Measurements from ENCODE around the gene EMP3. TPM values are rescaled to one million over a fixed set of nuclear protein-coding genes. Genes with fewer than 3 reads are reported as not detected.
"Not testable (repeated sequence)": the region's sequence is repeated elsewhere in the genome, so short reads cannot be mapped to it uniquely, and the experiment has no call there.

Gene EMP3, protein sequence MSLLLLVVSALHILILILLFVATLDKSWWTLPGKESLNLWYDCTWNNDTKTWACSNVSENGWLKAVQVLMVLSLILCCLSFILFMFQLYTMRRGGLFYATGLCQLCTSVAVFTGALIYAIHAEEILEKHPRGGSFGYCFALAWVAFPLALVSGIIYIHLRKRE
- 143 TPM for polyA plus RNA-seq (ENCODE audit: insufficient read length)

DNA sequence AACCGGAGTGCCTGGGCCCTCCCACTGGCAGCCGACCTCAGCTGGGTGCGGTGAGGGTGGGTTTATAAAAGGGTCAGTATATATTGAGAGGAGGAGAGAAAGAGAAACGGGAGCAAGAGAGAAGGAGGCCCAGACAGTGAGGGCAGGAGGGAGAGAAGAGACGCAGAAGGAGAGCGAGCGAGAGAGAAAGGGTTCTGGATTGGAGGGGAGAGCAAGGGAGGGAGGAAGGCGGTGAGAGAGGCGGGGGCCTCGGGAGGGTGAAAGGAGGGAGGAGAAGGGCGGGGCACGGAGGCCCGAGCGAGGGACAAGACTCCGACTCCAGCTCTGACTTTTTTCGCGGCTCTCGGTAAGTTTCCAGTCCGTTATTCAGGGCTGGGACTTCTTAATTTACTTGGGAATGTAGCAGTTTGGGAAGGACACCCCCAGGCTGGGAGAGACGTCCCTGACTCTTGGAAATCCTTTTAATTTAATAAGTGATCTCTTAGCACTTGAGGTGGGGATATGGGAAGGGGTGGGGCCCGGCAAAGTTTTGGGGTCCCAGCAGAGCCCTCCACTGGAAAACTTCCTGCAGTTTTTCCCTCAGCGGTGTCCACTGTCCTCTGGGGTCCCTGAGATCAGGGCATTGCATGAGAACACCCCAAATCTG lies at the start of gene EMP3:
TSS of gene EMP3 (plus strand) at position 288 of the 646 bp plus-strand sequence. CDS start 1,293 bp downstream, outside the sequence.
- peak; percentile 83 for DNase-seq (ENCODE audit: low read depth)

DNA sequence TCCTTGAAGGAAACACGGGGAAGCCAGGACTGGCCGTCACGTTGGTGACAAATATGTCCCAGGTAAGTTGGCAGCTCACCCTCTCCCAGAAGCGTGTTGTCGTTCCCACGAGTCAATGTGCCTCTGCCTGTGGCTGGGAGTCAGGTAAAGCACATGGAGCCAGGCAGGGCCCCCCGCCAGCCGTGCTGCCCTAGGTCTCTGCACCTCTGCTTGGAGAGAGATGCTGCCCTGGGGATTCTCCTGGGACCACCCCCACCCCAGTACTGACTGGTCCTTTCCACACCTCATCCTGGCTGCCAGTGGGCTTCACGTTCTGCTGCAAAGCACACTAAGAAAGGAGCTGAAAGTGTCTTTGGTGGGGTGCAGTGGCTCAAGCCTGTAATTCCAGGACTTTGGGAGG lies 45.6 kb upstream of the EMP3 start:
- DNase-seq (ENCODE audit: low read depth), result no peak

DNA sequence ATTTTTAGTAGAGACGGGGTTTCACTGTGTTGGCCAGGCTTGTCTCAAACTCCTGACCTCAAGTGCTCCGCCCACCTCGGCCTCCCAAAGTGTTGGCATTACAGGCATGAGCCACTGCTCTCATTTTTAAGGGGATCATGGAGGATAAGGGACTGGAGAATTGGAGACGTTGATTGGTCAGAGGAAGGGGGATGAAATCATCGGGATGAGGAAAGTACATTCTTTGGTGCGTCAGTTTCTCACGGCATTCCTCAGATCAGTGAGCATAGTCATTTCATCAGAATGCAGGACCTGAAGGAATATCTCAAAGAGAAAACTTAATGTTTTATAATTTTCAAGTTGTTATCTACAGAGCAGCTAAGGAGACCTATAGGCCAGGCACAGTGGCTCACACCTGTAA lies 41.4 kb upstream of the EMP3 start:
- no peak for DNase-seq (ENCODE audit: low read depth)

DNA sequence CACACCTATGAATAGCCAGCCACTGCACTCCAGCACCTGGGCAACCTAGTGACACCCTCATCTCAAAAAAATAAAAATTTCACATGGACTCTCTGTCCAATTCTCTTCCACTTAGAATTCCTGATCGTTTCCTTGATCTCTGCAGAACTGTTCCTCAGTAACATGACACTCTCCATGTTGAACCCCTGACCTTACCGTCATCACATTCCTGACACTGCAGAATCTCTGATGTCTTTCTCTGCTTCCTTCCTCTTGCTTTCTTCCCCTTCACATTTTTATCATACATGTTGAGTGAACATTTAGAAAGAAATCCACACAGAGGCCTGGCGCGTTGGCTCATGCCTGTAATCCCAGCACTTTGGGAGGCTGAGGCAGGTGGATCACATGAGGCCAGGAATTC lies 40.5 kb upstream of the EMP3 start:
- no peak for DNase-seq (ENCODE audit: low read depth)

DNA sequence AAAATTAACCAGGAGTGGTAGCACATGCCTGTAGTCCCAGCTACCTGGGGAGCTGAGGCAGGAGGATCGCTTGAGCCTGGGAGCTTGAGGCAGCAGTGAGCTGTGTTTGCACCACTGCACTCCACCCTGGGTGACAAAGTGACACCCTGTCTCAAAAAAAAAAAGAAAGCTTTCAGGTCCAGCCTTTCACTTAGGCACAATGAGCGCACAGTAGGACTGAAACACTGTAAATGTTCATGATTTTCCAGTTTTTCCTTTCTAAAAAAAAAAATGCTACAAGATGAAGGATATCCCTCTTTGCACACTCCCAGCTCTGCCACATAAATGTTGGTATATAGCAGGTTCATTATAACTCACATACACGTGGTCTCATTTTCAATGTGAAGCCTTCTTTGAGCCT lies 37.6 kb upstream of the EMP3 start:
- DNase-seq (ENCODE audit: low read depth), result no peak

DNA sequence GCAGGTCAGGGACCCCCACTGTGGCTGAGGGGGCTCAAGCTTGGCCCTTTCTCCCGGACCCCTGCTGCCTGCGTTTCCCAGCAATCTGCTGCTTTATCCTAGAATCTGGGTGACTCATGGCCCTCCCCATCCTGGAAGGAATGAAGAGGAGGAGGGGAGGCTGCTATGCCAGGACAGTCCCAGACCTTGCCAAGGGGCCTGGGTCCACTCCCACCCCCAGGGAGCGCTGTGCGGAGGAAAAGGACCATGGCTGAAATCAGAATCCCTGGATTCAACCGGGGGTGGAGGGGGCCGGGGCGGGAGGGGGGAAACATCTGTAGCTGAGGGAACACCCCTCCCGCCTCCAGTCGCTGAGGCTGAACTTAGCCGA lies 35.0 kb upstream of the EMP3 start:
- no peak for DNase-seq (ENCODE audit: low read depth)

DNA sequence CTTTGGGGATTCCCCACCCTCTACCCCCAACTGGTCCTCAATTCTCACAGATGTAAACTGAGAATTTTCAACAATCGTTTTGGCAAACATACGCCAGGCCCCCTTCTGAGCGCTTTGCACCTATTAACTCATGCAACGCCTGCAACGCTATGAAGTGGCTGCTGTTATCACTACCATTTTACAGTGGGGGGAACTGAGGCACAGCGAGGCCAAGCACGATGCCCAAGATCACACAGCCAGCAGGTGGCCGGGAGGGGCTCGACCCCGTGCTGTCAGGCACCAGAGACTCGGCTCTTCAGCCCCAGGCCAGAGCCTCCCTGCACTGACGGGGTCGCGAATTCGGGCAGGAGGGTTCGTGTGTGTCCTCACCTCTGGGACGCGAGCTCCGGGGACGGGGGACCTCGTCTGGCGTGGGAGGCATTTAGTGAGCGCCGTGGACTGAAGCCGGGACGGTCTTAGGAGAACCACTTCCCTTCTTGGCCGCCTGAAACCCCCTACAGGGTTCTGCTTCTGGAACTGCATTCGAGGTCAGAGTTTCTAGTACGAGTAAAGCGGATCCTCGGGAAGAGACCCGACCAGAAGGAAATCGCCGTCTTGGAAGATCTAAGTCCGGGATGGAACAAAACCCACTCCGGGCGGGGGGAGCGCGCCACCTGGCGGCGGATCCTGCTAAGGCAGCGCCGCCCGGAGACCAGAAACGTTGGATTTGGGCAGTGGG lies 34.4 kb upstream of the EMP3 start:
- no peak for DNase-seq (ENCODE audit: low read depth)

DNA sequence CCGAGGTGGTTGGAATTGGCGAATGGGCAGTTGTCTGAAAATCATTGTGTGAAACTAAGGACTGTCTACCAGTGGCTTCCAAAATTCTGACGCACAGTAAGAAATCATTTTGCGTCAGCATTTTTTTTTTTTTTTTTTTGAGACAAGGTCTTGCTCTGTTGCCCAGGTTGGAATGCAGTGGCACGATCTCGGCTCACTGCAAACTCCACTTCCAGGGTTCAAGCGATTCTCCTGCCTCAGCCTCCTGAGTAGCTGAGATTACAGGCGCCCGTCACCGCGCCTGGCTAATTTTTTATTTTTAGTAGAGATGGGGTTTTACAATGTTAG lies 33.9 kb upstream of the EMP3 start:
- not testable (repeated sequence) for DNase-seq (ENCODE audit: low read depth)

DNA sequence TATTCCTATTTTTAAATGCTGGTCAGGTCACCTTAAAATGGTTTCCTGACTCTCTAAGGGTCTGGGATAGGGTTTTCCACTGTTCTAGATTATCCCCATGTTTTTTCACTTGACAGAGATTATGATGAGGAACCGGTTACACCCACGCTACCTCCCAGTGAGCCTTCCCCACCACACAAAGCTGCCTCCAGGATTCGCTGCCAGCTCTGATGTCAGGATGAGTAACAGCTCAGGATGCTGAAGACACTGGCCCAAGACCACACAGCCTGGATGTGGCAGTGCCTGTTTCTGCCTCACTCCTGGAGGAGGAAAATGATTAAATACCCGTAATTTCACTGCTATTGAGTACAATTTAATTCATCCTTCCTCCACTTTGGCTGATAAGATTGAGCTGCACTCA lies 32.6 kb upstream of the EMP3 start:
- DNase-seq (ENCODE audit: low read depth), result no peak

DNA sequence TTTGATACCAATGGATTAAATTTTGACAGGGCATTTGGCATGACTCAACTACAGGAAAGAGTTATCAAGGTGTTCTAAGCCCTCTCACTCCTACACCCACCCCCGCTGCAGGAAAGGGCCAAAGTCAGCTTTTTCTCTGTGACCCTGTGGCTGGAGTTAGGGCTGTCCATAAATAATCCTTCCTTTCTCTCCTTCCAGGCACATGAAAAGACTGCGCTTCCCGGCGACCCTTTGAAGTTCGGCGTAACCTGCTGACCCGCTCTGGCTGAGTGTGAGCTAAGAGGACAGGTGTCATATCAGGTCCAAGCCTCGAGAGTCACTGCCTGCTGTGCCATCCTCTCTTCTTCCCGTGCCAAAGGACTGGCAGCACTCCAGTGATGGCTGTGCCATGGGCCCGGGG lies 29.9 kb upstream of the EMP3 start:
- no peak for DNase-seq (ENCODE audit: low read depth)

DNA sequence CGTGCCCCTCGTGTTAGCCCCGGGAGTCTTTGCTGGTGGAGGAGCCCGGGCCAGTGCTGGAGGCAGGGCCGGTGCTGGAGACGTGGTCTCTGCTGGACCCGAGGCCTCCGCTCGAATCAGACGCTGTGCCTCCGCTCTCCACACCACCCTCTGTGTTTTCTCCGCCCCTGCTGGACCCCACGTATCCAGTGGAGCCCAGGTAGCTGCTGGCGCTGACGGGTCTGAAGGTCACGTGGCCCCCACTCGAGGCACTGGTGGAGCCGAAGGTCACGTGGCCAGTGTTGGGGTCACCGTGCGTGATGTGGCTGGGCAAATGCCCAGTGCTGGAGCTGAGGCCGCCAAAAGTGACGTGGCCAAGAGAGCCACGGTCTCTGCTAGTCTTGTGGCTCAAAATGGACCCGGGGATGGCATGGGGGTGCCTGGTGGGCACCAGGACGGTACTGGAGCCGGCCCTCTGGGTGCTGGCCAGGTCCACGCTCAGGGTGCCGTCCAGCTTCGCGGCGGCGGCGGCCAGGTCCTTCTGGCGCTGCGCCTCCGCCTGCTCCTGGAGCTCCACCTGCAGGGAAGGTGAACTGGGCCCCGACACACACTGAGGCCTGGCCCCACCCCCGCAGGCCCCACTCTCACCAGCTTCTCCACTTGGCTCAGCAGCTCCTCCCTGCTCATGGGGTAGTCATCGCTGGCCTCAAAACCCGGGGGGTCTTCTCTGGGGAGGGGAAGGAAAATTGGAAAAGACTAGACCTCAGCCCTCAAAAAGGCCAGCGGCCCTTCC lies 28.2 kb upstream of the EMP3 start:
- no peak for DNase-seq (ENCODE audit: low read depth)

DNA sequence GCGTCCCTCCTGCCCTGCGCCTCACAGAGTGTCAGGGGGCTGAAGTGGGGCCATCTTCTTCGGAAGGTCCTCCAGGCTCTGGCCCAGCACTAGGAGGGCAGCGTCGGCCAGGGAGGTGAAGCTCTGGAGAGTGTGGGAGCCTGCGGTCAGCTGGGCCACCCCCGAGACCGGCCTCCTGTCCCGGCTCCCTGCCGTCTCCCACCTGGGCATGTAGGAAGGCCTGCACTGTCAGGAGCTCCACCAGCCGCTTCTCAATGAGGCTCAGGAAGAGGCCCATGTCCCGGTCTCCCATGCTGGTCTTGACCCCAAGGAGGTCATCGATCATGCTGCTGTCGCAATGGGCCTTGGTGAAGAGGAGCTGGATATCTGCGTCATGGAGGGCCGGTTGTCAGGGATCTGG lies 27.4 kb upstream of the EMP3 start:
- DNase-seq (ENCODE audit: low read depth), result no peak

DNA sequence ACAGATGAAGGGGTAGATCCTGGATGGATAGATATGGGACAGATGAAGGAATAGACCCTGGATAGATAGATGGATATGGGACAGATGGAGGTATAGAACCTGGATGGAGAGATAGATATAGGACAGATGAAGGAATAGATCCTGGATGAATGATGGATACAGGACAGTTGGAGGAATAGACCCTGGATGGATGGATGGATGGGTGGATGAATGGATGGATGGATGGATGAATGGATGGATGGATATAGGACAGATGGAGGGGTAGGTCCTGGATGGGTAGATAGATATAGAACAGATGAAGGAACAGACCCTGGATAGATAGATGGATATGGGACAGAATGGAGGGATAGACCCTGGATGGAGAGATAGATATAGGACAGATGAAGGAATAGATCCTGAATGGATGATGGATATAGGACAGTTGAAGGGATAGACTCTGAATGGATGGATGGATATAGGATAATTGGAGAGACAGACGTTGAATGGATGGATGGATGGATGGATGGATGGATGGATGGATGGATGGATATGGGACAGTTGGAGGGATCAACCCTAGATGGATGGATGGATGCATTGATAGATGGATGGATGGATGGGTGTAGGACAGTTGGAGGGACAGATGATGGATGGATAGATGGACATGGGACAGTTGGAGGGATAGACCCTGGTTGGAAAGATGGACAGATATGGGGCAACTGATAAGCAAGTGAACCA lies 23.3 kb upstream of the EMP3 start:
- no peak for DNase-seq (ENCODE audit: low read depth)

DNA sequence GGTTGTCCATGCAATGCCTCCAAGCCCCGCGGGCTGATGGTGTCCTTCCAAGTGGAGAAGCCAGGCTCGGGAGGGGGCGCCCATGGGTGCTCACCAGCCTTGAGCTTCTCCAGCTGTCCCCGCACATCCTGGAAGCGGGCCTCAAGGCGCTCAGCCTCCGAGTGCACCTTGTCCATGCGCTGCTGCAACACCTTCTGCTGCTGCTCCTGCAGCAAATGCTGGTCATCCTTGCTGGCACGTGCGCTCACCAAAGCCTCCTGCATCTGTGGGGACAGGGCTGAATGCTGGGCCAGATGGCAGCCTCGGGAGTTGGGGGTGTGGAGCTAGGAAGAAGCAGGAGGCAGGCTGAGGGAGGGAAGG lies 22.8 kb upstream of the EMP3 start:
- DNase-seq (ENCODE audit: low read depth), result no peak

DNA sequence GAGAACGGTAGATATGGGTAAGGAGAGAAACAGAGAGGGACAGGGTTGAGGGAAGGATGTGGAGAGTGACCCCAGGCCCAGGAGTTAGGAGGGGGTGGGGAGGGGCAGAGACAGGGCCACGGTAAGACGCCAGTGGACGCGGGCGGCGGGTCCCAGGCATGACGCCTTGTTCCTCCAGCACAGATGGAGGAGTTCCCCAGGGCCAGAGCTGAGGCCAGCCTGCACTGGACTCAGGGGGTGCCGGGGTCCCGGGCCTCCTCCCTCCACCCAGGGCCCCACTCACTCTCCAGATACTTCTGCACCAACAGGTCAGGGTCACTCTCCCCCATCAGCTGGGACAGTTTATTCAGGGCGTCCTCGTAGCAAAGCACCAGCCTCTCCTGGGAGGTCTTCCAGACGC lies 22.0 kb upstream of the EMP3 start:
- DNase-seq (ENCODE audit: low read depth), result no peak

DNA sequence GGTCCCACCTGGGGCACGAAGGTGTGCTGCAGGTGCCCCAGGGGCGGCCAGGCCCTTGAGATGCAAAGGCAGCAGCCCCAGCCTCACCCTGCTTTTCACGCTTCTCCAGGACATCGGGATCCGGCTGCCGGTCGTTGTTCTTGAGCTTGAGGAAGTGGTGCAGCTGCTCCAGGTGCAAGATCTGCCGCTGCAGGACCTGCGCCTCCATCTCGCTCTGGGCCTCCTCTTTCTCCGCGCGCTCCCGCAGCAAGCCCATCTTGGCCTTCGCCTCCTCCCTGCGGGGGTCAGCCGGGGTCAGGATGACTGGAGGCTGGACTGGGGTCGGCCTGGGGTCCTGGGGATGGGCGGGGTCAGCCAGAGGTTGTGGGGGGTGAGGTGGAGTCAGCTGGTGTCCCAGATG lies 21.5 kb upstream of the EMP3 start:
- no peak for DNase-seq (ENCODE audit: low read depth)

DNA sequence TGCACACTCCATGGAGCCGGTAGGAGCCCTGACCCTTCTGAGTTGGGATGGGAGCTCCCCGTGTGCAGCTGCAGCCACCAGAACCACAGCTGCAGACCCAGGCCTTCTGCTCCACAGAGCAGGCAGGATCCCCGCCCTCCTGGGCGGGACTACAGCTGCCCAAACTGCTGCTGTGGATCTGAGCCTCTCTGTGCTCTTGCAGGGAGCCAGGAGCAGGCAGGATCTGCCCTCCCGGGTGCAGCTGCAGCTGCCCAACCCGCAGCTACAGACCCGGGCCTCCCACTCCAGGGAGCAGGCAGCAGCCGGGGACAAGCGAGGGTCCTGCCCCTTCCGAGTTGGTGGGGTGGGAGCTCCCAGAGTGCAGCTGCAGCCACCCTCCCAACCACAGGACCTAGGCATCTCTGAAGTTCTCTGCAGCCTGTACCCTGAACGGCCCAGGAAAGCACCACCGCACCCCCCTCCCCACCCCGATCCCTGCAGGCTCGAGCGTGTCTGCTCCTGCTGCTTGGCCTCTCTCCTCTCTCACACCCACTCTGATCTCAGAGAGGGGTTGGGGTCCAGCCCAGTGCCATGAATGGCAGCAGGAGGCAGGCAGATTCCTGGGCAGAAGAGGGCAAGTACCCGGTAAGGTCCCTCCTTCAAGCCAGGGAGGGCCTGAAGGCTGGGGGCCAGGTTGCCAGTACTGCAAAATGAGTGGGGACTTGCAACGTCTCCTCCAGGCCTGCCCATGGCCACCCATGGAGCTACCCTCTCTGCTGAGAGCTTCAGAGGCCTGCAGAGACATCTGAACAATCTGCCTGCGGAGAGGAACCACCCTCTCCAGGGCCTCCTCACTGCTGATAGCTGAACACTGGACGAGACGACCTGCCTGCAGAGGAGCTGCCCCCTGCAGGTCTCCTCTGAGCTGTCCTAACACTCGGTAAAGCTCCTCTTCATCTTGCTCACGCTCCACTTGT lies 16.4 kb upstream of the EMP3 start:
- DNase-seq (ENCODE audit: low read depth), result no peak

DNA sequence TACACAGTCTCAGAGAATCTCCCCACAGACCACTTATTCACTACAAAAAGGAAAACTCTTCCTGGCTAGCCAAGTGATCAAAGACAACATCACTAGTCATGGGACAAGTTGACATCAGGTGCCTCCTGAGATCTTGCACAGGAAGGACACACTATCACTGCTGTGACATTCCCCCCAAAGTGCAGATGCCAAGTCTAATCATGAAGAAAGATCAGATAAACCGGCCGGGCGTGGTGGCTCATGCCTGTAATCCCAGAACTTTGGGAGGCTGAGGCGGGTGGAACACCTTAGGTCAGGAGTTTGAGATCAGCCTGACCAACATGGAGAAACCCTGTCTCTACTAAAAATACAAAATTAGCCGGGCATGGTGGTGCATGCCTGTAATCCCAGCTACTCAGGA lies 15.6 kb upstream of the EMP3 start:
- DNase-seq (ENCODE audit: low read depth), result not testable (repeated sequence)

DNA sequence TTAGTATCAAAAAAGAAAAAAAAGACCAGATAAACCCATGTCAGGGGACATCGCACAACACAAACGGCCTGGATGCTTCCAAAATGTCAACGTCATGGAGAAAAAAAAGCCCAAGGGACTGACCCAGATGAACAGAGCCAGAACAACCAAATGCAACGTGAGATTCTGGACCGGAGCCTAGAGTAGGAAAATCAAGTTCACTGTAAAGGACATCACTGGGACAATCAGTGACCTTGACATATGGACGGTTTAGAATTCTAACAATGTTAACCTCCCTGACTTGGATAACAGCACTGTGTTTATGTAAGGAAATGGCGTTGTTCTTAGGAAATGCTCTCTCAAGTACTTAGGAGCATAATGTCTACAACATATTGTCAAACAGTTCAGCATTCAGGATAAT lies 15.1 kb upstream of the EMP3 start:
- DNase-seq (ENCODE audit: low read depth), result no peak

DNA sequence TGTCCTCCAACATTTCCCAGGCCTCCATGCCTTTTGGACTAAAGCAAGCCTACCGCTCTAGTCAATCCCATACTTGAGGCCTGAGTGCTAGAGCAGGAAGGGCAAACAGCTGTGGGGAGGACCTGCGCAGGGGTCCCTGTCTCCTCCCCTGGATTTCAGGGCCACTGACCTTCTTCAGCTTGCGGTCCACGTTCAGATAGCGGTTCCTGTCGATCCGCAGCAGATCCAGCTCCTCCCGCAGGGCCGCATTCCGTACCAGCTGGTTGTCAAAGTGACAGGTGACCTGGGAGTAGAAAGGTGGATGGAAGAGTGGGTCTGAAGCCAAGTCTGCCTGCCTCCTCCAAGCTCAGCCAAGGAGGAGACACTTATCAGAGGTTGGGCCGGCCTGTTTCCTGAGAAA lies 14.0 kb upstream of the EMP3 start:
- DNase-seq (ENCODE audit: low read depth), result no peak

DNA sequence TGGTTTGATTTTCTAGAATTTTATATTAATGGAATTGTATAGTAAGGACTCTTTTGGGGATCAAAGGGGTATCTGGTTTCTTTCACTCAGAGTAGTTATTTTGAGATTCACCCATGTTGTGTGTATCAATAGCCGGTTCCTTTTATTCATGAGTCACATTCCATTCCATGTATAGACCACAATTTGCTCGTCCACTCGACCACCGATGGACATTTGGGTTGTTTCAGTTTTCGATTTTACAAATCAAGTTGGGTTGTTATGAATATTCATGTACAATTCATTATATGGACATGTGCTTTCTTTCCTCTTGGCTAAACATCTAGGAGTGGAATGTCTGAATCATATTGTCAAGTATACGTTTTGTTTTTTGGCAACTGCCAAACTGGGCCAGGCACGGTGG lies 9.6 kb upstream of the EMP3 start:
- no peak for DNase-seq (ENCODE audit: low read depth)
